ENCODE results near the gene FITM2. TPM values are rescaled to one million over a fixed set of nuclear protein-coding genes. Genes with fewer than 3 reads are reported as not detected.

FITM2 gene
- total RNA-seq, 1 donor from 2014 or later: 8.9 TPM

DNA sequence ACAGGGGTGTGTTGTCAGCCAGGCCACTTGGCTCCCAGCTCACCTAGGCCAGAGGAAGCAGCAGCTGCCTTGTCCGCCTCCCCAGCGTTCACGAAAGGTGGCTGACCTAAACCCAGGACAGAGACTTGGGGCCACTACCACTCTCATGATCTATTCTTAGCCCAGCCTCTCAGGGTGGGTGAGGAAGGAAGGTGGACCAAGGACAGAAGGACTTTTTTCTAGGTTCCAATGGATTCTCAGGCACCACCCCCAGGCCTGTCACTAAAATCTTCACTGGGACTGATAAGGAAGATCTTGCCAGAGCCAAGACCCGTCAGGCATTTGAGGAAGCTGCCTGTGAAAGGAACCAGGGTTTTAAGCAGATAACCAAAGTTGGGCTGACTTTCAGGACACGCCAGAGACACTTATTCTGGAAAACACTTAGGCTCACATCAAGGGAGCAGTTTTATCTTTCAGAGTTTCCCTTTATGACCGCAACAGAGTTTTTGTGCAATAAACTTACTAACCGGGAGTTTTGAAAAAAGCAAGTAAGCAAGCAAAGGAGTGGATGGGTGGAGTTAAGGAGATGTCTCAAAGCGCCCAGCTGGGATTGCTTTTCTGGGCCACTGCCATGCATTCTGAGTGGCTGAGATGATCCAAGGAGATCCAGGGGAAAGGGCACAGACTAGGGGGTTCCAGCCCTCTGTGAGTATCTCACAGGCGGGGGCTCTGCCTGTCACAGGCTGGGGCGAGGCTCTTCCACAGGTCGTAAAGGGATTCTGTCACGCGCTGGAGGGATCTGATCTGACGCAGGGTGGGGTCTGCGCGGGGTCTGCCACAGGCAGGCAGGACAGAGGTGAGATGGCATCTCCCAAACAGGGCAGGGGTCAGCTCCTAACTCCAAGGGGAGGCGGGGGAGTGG, 989 bp downstream of the FITM2 start:
- TF ChIP-seq, protein P1, sequence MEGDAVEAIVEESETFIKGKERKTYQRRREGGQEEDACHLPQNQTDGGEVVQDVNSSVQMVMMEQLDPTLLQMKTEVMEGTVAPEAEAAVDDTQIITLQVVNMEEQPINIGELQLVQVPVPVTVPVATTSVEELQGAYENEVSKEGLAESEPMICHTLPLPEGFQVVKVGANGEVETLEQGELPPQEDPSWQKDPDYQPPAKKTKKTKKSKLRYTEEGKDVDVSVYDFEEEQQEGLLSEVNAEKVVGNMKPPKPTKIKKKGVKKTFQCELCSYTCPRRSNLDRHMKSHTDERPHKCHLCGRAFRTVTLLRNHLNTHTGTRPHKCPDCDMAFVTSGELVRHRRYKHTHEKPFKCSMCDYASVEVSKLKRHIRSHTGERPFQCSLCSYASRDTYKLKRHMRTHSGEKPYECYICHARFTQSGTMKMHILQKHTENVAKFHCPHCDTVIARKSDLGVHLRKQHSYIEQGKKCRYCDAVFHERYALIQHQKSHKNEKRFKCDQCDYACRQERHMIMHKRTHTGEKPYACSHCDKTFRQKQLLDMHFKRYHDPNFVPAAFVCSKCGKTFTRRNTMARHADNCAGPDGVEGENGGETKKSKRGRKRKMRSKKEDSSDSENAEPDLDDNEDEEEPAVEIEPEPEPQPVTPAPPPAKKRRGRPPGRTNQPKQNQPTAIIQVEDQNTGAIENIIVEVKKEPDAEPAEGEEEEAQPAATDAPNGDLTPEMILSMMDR (IDR thresholded peaks at IDR 0.05): no peak
- Mint-ChIP-seq H3K9me3 (ENCODE audit: unreplicated experiment) (no peaks in the 10 kb centered on the region), H3K27me3 (ENCODE audit: unreplicated experiment) (peaks cover 7% of the 10 kb centered on the region)

DNA sequence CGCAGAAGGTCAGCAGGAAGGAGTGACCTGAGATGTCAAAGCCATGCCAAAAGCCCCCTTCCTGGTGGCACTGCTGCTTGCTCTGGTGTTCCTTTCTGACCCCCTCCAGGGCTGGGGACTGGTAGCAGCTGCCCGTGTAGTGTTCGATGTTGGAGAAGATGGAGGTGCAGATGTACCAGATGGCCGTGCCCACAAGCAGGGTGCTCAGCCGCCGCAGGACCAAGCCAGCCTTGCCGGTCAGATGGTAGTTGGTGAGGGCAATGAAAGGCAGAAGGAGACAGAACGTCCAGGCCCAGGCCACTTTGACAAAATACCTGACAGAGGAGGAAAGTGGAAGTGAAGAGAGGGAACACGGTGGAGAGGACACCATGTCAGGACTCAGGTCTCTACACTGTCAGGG, 4.1 kb downstream of the FITM2 start:
- H3K27ac Mint-ChIP-seq (ENCODE audit: unreplicated experiment): no peak overlapping the region
- H3K4me3 Mint-ChIP-seq (ENCODE audit: unreplicated experiment): no peak overlapping the region
- no peaks in the 10 kb centered on the region for H3K36me3 Mint-ChIP-seq (ENCODE audit: unreplicated experiment)

More for the DNA sequence above, 989 bp downstream of the FITM2 start:
- peaks cover 17% of the 10 kb centered on the region for H3K4me1 Mint-ChIP-seq (ENCODE audit: unreplicated experiment)
- DNase-seq (ENCODE audit: extremely low spot score, unreplicated experiment): no peak
- H3K36me3 Mint-ChIP-seq (ENCODE audit: unreplicated experiment): no peaks in the 10 kb centered on the region
- H3K27ac Mint-ChIP-seq (ENCODE audit: unreplicated experiment): peak overlapping the region; percentile 67
- H3K4me3 Mint-ChIP-seq (ENCODE audit: unreplicated experiment): peak overlapping the region; percentile 88

DNA sequence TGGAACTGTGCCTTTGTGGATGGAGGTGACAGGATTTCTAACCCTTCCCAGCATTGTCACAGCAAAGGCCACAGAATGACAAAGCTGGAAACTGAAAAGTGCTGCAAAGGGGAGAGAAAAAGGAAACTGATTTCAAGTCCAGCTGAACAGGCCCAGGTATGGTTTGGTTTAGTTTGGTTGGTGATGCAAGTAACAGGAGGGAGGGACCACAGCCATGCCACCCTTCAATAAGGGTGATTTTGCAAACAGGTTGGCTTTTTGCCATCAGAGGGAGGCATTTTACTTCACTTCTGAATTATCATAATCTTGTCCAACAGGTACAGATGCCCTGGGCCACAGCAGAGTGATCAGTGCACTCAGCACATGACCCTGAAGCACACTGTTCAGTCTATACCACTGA, 6.6 kb downstream of the FITM2 start:
- Mint-ChIP-seq H3K36me3 (ENCODE audit: unreplicated experiment) (no peaks in the 10 kb centered on the region), H3K4me1 (ENCODE audit: unreplicated experiment) (peaks cover 2% of the 10 kb centered on the region), H3K4me3 (ENCODE audit: unreplicated experiment) (no peak overlapping the region), H3K27me3 (ENCODE audit: unreplicated experiment) (no peaks in the 10 kb centered on the region), H3K27ac (ENCODE audit: unreplicated experiment) (no peak overlapping the region), H3K9me3 (ENCODE audit: unreplicated experiment) (no peaks in the 10 kb centered on the region)
- DNase-seq (ENCODE audit: extremely low spot score, unreplicated experiment): no peak
- TF ChIP-seq, protein P1 (IDR thresholded peaks at IDR 0.05): no peak

More for the DNA sequence above, 4.1 kb downstream of the FITM2 start:
- DNase-seq (ENCODE audit: extremely low spot score, unreplicated experiment): no peak
- TF ChIP-seq, protein P1 (IDR thresholded peaks at IDR 0.05): no peak
- peaks cover 17% of the 10 kb centered on the region for H3K4me1 Mint-ChIP-seq (ENCODE audit: unreplicated experiment)
- no peaks in the 10 kb centered on the region for H3K9me3 Mint-ChIP-seq (ENCODE audit: unreplicated experiment)
- H3K27me3 Mint-ChIP-seq (ENCODE audit: unreplicated experiment): no peaks in the 10 kb centered on the region

GRCh38 chr20:44302736-44303135, 8.3 kb downstream of the FITM2 start:
- Mint-ChIP-seq H3K27ac (ENCODE audit: unreplicated experiment) (no peak overlapping the region), H3K4me1 (ENCODE audit: unreplicated experiment) (no peaks in the 10 kb centered on the region), H3K9me3 (ENCODE audit: unreplicated experiment) (no peaks in the 10 kb centered on the region), H3K27me3 (ENCODE audit: unreplicated experiment) (no peaks in the 10 kb centered on the region), H3K36me3 (ENCODE audit: unreplicated experiment) (no peaks in the 10 kb centered on the region), H3K4me3 (ENCODE audit: unreplicated experiment) (no peak overlapping the region)
- TF ChIP-seq, protein P1 (IDR thresholded peaks at IDR 0.05): no peak
- no peak for DNase-seq (ENCODE audit: extremely low spot score, unreplicated experiment)

- no peaks in the 10 kb centered on the region for H3K9me3 Mint-ChIP-seq (ENCODE audit: unreplicated experiment)
- DNase-seq (ENCODE audit: extremely low spot score, unreplicated experiment): no peak
- no peak overlapping the region for H3K27ac Mint-ChIP-seq (ENCODE audit: unreplicated experiment)
- TF ChIP-seq, protein P1 (IDR thresholded peaks at IDR 0.05): no peak
- H3K27me3 Mint-ChIP-seq (ENCODE audit: unreplicated experiment): no peaks in the 10 kb centered on the region
- no peaks in the 10 kb centered on the region for H3K4me1 Mint-ChIP-seq (ENCODE audit: unreplicated experiment)
- H3K36me3 Mint-ChIP-seq (ENCODE audit: unreplicated experiment): no peaks in the 10 kb centered on the region
- H3K4me3 Mint-ChIP-seq (ENCODE audit: unreplicated experiment): no peak overlapping the region
These were observed 8.9 kb downstream of the FITM2 start for GRCh38 chr20:44302026-44302669.

Measured in osteocyte (in vitro differentiated cells).